Peyer's patch (tissue), 4 donors: ENCODE results near the gene DDX41. TPM values are rescaled to one million over a fixed set of nuclear protein-coding genes. Genes with fewer than 3 reads are reported as not detected.
"Not testable (repeated sequence)": the region's sequence is repeated elsewhere in the genome, so short reads cannot be mapped to it uniquely, and the experiment has no call there.

Source experiments
- DNase-seq, 3 donors: peaks; one replicate each; pipeline ENCODE4 v3.0.0-alpha.2; 2017 to 2019
- H3K27ac ChIP-seq, 4 donors: fragments of 200-600 bp; sonication (generic); one replicate each; pipeline ENCODE4 v1.5.1; 2016 to 2019
- H3K27me3 ChIP-seq, 2 donors: fragments of 200-600 bp; sonication (generic); one replicate each; pipeline ENCODE4 v1.5.1; 2019
- H3K36me3 ChIP-seq, 3 donors: fragments of 200-600 bp; sonication (generic); one replicate each; pipeline ENCODE4 v1.5.1; 2016 to 2019
- H3K4me1 ChIP-seq, 4 donors: fragments of 200-600 bp; sonication (generic); one replicate each; pipeline ENCODE4 v1.5.1; 2016 to 2019
- H3K4me3 ChIP-seq, 4 donors: fragments of 200-600 bp; sonication (generic); 1 replicate in 3 of 4; 2 replicates in 1 of 4; pipeline ENCODE4 v1.5.1; 2016 to 2019; ENCODE audit warnings: mild to moderate bottlenecking in 1 of 4
- H3K9me3 ChIP-seq, 4 donors: fragments of 200-600 bp; sonication (generic); one replicate each; pipeline ENCODE4 v1.5.1; 2016 to 2019; ENCODE audit warnings: mild to moderate bottlenecking in 1 of 4
- CTCF ChIP-seq, 6 experiments: fragments of 450-650 bp in 4 of 6; fragments of 200-600 bp in 2 of 6; sonication (generic) in 1 of 6; IDR thresholded peaks; one replicate each; pipeline ENCODE4 v1.5.1; 2017 to 2019; ENCODE audit warnings: antibody characterized with exemption in 6 of 6, mild to moderate bottlenecking in 3 of 6, moderate library complexity in 1 of 6
- POLR2A ChIP-seq, 2 donors: fragments of 450-650 bp; IDR thresholded peaks; one replicate each; pipeline ENCODE4 v1.5.1; 2017; ENCODE audit warnings: antibody characterized with exemption in 2 of 2, mild to moderate bottlenecking in 2 of 2, moderate library complexity in 2 of 2
- total RNA-seq, 4 donors: library from RNA; depleted of rRNA; stranded (reverse); fragments of >200 nt; gene quantifications; one replicate each; pipeline ENCODE4 v1.1.0, GENCODE V29; 2016

The DDX41 gene
- 100 to 1,000 TPM; 103 to 168 (median 118) TPM for total RNA-seq

GRCh38 chr5:177516601-177517568 is at the start of gene DDX41:
Gene DDX41 (minus strand): TSS chr5:177516961. CDS start chr5:177516945, 16 bp downstream.
- Histone ChIP-seq H3K27ac (peak within 1 kb of the TSS; percentile 63 to 85 (median 78)), H3K4me3 (peak within 1 kb of the TSS; percentile 57 to 88 (median 86)), H3K9me3 (no peaks in the 10 kb centered on the region), H3K36me3 (peaks cover 0 to 58% (median 0%) of the 10 kb centered on the region in 3 donors), H3K4me1 (peaks cover 0 to 18% (median 11%) of the 10 kb centered on the region in 4 donors), H3K27me3 (no peaks in the 10 kb centered on the region)
- peak; percentile 91 to 98 (median 97) for DNase-seq
- TF ChIP-seq CTCF (IDR thresholded peaks at IDR 0.05) (peak in 2 of 6 experiments; percentile 11 to 13), POLR2A (IDR thresholded peaks at IDR 0.05) (peak; percentile 32 to 58)

DNA sequence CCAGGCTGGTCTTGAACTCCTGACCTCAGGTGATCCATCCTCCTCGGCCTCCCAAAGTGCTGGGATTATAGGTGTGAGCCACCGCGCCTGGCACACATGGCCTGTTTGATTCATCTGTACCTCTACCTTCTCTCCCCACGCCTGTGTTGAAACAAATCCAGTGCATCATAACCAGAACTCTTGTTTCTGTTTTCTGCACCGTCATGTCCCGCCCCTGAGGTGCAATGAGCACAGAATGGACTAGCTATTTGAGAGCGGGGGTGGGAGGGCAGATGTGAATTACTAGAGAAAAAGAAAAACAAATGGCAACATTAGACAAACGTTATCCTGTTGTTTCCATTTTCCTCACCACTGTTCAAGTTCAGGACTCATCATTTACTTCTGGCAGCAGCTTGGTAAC is 48.3 kb upstream of the DDX41 start:
- H3K27me3 ChIP-seq, result no peaks in the 10 kb centered on the region
- no peaks in the 10 kb centered on the region for H3K4me1 ChIP-seq
- no peak overlapping the region for H3K27ac ChIP-seq
- DNase-seq, result no peak
- H3K4me3 ChIP-seq, result no peak overlapping the region
- no peak for TF ChIP-seq CTCF (IDR thresholded peaks at IDR 0.05)
- TF ChIP-seq POLR2A (IDR thresholded peaks at IDR 0.05), result no peak
- H3K9me3 ChIP-seq, result no peaks in the 10 kb centered on the region
- H3K36me3 ChIP-seq, result no peaks in the 10 kb centered on the region

DNA sequence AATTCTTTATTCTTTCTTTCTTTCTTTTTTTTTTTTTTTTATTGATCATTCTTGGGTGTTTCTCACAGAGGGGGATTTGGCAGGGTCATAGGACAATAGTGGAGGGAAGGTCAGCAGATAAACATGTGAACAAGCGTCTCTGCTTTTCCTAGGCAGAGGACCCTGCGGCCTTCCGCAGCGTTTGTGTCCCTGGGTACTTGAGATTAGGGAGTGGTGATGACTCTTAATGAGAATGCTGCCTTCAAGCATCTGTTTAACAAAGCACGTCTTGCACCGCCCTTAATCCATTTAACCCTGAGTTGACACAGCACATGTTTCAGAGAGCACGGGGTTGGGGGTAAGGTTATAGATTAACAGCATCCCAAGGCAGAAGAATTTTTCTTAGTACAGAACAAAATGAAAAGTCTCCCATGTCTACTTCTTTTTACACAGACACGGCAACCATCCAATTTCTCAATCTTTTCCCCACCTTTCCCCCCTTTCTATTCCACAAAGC is 42.7 kb upstream of the DDX41 start:
- H3K27ac ChIP-seq, DNase-seq, H3K9me3 ChIP-seq, H3K36me3 ChIP-seq, H3K27me3 ChIP-seq, H3K4me3 ChIP-seq: not testable (repeated sequence)
- peaks cover 0 to 15% (median 3%) of the 10 kb centered on the region in 4 donors for H3K4me1 ChIP-seq

DNA sequence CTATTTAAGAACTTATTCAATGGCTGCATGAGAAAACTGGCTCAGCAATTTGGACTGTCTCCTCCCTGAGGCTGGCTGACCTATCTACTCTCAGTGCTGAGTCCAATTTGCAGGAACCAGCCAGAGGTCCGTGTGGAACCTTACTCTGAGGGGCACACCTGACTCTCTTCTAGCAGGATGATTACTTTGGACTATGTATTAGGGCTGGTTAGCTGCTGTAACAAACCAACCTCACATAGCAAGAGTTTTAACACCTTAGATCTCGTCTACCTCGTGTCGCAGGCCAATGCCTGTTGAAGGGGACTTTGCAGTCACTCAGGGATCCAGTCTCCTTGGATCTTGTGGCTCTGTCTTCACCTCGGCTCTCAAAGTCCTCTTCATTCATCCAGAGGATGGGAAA is 41.0 kb upstream of the DDX41 start:
- Histone ChIP-seq H3K27me3 (no peaks in the 10 kb centered on the region), H3K36me3 (no peaks in the 10 kb centered on the region), H3K9me3 (no peaks in the 10 kb centered on the region), H3K4me1 (peaks cover 0 to 22% (median 7%) of the 10 kb centered on the region in 4 donors), H3K4me3 (no peak overlapping the region), H3K27ac (no peak overlapping the region)
- DNase-seq, result no peak
- TF ChIP-seq CTCF (IDR thresholded peaks at IDR 0.05) (no peak), POLR2A (IDR thresholded peaks at IDR 0.05) (no peak)

- no peak overlapping the region for H3K4me3 ChIP-seq
- peaks cover 0 to 28% (median 8%) of the 10 kb centered on the region in 4 donors for H3K4me1 ChIP-seq
- peak overlapping the region in 1 of 4 donors; percentile 0 for H3K27ac ChIP-seq
- TF ChIP-seq POLR2A (IDR thresholded peaks at IDR 0.05), result no peak
- no peak for TF ChIP-seq CTCF (IDR thresholded peaks at IDR 0.05)
- H3K9me3 ChIP-seq, result no peaks in the 10 kb centered on the region
- no peaks in the 10 kb centered on the region for H3K27me3 ChIP-seq
- H3K36me3 ChIP-seq, result peaks cover 0 to 3% (median 0%) of the 10 kb centered on the region in 3 donors
- peak in 1 of 3 donors; percentile 58 for DNase-seq
These were observed 40.4 kb upstream of the DDX41 start for GRCh38 chr5:177557041-177557647.
